Testis (tissue), 3 donors: ENCODE results near the gene ATG2A. TPM values are rescaled to one million over a fixed set of nuclear protein-coding genes. Genes with fewer than 3 reads are reported as not detected.

Experiments
- DNase-seq: peaks from one replicate; pipeline ENCODE4 v3.0.0-alpha.2; 2019
- H3K27ac ChIP-seq, 2 donors: fragments of 200-600 bp; sonication (generic); one replicate each; pipeline ENCODE4 v1.5.1; 2019
- H3K27me3 ChIP-seq: fragments of 200-600 bp; sonication (generic); one replicate; pipeline ENCODE4 v1.5.1; 2019
- H3K36me3 ChIP-seq: fragments of 200-600 bp; sonication (generic); one replicate; pipeline ENCODE4 v1.5.1; 2017; ENCODE audit warnings: low read depth; ENCODE audit errors: missing control alignments
- H3K4me1 ChIP-seq: fragments of 200-600 bp; sonication (generic); one replicate; pipeline ENCODE4 v1.5.1; 2019
- H3K4me3 ChIP-seq, 2 donors: fragments of 200-600 bp; sonication (generic); one replicate each; pipeline ENCODE4 v1.5.1; 2017 to 2019
- H3K9me3 ChIP-seq: fragments of 200-600 bp; sonication (generic); one replicate; pipeline ENCODE4 v1.5.1; 2017
- POLR2A ChIP-seq: fragments of 450-650 bp; IDR thresholded peaks from one replicate; pipeline ENCODE4 v1.6.1; 2017; ENCODE audit warnings: antibody characterized with exemption, mild to moderate bottlenecking, moderate library complexity
- WGBS, 2 donors: methylation state at CpG; one replicate each; pipeline ENCODE4 v1.1.5; 2018; 5-methylcytosine and 5-hydroxymethylcytosine counted together
- intact Hi-C: fragments of 100-400 bp; cut with DNase I; formaldehyde crosslinking; loops from one replicate; pipeline ENCODE4 v1.15.1; 2023; ENCODE audit warnings: low total_unique reads
- polyA plus RNA-seq: library from polyadenylated mRNA; stranded (reverse); fragments of 350-450 nt; fragmentation: Illumina TruSeq; extraction: RNeasy Lipid Tissue Mini Kit (QIAGEN cat#74804); gene quantifications from one replicate; pipeline ENCODE4 v1.2.3, GENCODE V29; 2014; ENCODE audit warnings: low read depth, low replicate concordance; ENCODE audit not compliant: insufficient read depth
- total RNA-seq, 2 donors: library from RNA; depleted of rRNA; stranded (reverse); fragments of >200 nt; gene quantifications; one replicate each; pipeline ENCODE4 v1.2.3, GENCODE V29; 2016
- TF ChIP-seq, protein P1 (sequence below), 3 experiments: fragments of 450-650 bp in 2 of 3; fragments of 200-600 bp in 1 of 3; sonication (generic) in 1 of 3; IDR thresholded peaks; one replicate each; pipeline ENCODE4 v1.5.1; 2016 to 2019; ENCODE audit warnings: antibody characterized with exemption in 3 of 3, mild to moderate bottlenecking in 2 of 3, moderate library complexity in 1 of 3

ATG2A gene
- total and polyA plus RNA-seq, 3 donors from 2014 or later: 22.2 to 56.1 (median 51.1) TPM

DNA sequence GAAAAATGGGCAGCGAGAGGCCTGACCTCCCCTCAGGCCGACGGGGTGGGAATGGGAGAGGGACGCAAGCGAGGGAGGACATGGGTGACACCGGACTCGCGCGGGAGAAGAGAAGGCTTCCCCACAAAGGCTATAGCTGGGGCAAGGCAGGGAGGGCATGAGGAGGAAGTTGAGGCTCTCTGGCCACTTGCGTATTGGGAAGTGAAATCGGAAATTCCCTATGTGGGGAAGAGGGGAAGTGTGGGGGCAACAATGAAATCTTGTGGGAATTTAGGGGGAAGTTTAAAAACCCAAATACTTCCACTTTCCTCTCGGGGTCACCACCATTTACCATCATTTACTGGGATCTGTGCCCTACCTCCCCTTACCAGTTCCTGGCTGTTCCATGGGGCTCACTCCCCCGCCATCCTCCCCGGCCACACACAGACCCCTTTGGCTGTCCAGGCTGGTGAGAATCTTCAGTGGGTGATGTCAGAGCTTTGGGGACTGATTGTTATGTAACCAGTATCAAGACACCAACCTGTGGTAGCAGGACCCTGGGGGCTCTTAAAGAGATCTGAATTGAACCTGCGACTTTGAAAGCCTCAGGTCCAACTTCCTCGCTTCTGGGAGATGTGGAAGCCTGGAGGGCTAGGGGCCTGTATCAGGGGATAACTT lies 37.6 kb downstream of the ATG2A start:
- Histone ChIP-seq H3K9me3 (no peaks in the 10 kb centered on the region), H3K27ac (peak overlapping the region; percentile 77 to 87), H3K36me3 (no peaks in the 10 kb centered on the region), H3K27me3 (no peaks in the 10 kb centered on the region), H3K4me1 (peaks cover 43% of the 10 kb centered on the region), H3K4me3 (peak overlapping the region; percentile 84 to 91)
- peak; percentile 44 for DNase-seq
- TF ChIP-seq POLR2A: no peak
- TF ChIP-seq, protein P1, sequence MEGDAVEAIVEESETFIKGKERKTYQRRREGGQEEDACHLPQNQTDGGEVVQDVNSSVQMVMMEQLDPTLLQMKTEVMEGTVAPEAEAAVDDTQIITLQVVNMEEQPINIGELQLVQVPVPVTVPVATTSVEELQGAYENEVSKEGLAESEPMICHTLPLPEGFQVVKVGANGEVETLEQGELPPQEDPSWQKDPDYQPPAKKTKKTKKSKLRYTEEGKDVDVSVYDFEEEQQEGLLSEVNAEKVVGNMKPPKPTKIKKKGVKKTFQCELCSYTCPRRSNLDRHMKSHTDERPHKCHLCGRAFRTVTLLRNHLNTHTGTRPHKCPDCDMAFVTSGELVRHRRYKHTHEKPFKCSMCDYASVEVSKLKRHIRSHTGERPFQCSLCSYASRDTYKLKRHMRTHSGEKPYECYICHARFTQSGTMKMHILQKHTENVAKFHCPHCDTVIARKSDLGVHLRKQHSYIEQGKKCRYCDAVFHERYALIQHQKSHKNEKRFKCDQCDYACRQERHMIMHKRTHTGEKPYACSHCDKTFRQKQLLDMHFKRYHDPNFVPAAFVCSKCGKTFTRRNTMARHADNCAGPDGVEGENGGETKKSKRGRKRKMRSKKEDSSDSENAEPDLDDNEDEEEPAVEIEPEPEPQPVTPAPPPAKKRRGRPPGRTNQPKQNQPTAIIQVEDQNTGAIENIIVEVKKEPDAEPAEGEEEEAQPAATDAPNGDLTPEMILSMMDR (IDR thresholded peaks at IDR 0.05): no peak
- intact Hi-C loops: no loop called here
- WGBS, 2 donors: 14 to 23% methylated on average over 16 of the region's 16 CpGs

DNA sequence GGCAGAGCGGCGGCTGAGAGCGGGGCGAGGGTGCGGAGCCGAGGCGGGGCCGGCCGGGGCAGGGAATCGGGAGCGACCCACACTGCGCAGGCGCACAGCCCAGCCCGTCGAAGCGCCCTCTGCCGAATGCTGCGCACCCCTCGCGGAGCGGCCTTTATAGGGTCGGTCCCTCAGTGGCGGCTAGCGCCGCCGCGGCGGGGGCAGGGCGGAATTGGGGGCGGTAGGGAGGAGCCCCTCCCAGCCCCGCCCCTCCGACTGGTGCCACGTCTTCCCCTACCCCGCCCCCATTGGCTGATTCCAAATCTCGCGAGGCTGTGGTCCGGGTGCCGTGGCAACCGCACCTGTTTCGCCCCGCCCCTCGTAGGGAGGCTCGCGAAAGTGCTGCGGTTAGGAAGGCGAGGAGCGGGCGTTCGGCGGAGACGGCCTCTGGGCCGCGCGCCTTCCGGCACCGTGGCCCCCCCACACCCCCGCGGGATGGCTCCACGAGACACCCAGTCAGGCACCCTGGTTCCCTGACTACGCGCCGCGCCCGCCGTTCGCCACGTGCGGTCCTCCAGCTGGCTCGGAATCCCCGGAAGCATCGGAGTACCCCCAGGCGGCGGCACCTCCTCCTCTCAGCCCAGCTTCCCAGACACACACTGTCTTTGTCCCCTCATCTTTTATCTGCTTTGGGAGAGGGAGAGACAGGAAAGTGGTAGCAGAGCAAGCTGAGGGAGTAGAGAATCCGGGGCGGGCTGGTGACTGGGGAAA lies 38.3 kb downstream of the ATG2A start, which contains the start of gene EHD1:
EHD1 (minus strand) TSS at position 128 of the 750 bp plus-strand sequence. CDS start 157 bp downstream, outside the sequence.
- peak; percentile 99 for DNase-seq

DNA sequence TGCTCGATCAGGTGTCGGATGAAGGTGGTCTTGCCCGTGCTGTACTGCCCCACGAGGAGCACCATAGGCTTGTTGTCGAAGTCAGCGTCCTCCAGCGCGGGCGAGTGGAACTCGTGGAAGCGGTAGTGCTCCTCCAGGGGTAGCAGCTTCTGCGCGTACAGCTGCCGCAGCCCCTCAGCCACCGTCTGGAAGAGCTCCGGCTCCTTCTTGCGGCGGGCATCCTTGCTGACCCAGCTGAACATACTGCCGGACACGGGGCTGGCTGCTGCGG lies 38.9 kb downstream of the ATG2A start:
- peaks cover 43% of the 10 kb centered on the region for H3K4me1 ChIP-seq
- H3K27ac ChIP-seq: peak overlapping the region; percentile 64 to 75
- TF ChIP-seq, protein P1 (IDR thresholded peaks at IDR 0.05): no peak
- TF ChIP-seq POLR2A: no peak
- H3K9me3 ChIP-seq: no peaks in the 10 kb centered on the region
- no peak for DNase-seq
- no peaks in the 10 kb centered on the region for H3K36me3 ChIP-seq
- H3K4me3 ChIP-seq: peak overlapping the region; percentile 84 to 91
- intact Hi-C loops: no loop called here
- 0% methylated on average over 11 to 21 of the region's 21 CpGs for WGBS, 2 donors
- H3K27me3 ChIP-seq: no peaks in the 10 kb centered on the region

More for the DNA sequence above, 38.3 kb downstream of the ATG2A start, which contains the start of gene EHD1:
- H3K36me3 ChIP-seq: no peaks in the 10 kb centered on the region
- peak within 1 kb of the TSS; percentile 84 to 91 for H3K4me3 ChIP-seq
- H3K27ac ChIP-seq: peak within 1 kb of the TSS; percentile 77 to 87
- TF ChIP-seq, protein P1 (IDR thresholded peaks at IDR 0.05): peak in 1 of 3 experiments; percentile 36
- TF ChIP-seq POLR2A: peak; percentile 99
- H3K9me3 ChIP-seq: no peaks in the 10 kb centered on the region
- intact Hi-C loops: no loop called here
- H3K27me3 ChIP-seq: no peaks in the 10 kb centered on the region
- WGBS, 2 donors: 0 to 1% methylated on average over 26 to 66 of the region's 75 CpGs
- H3K4me1 ChIP-seq: peaks cover 43% of the 10 kb centered on the region

DNA sequence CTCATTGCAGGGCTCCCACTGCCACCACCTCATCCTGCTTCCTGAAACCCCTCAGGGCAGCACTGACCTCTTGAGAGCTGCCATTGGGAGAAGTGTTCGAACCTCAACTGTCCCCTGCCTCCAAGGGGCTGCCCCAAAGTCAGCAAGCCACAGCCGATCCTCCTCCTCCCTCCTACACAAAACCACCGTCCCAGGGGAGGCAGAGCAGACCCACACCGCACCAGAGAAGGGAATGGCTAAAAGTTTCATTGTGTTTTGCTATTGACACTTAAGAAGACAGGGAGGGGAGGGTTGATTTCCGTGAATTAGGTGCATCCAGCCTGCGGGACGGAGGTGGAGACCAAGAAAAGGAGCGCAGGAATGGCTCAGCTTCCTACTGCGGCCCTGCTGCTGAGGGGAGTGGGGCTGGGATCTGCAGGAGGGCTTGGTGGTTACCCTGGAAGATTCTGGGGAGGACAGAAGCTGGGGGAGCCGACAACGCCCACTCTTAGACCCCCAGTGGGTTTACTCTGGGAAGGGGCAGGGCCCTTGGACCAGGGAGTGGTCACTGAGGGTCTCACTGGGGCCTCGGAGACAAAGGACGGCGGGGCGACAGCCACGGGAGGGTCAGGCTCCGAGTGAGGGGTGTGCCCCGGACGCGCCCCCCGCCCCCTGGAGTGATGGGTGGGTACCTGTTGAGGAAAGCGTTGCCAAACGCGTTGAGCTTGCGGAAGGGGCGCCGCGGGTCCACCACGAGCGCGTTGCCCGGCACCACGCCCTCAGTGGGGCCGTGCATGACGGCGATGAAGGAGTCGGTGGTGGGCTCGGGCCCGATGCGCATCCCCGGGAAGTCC lies 39.4 kb downstream of the ATG2A start:
- TF ChIP-seq POLR2A: no peak
- TF ChIP-seq, protein P1 (IDR thresholded peaks at IDR 0.05): no peak
- Histone ChIP-seq H3K4me1 (peaks cover 43% of the 10 kb centered on the region), H3K27ac (peak overlapping the region; percentile 64 to 75), H3K4me3 (peak overlapping the region; percentile 84 to 91), H3K27me3 (no peaks in the 10 kb centered on the region), H3K36me3 (no peaks in the 10 kb centered on the region), H3K9me3 (no peaks in the 10 kb centered on the region)
- 0 to 1% methylated on average over 16 to 32 of the region's 41 CpGs for WGBS, 2 donors
- intact Hi-C loops: no loop called here
- no peak for DNase-seq
